Ovary (tissue), 9 donors: ENCODE data around the gene KDM2A. TPM values are rescaled to one million over a fixed set of nuclear protein-coding genes. Genes with fewer than 3 reads are reported as not detected.

Experiments
- DNase-seq, 5 donors: peaks; one replicate each; pipeline ENCODE4 v3.0.0-alpha.2; 2019 to 2020
- H3K27ac ChIP-seq, 2 donors: fragments of 200-600 bp; one replicate each; pipeline versions ENCODE4 v1.5.1 to v1.8.0; 2019 to 2022
- H3K27me3 ChIP-seq: fragments of 200-600 bp; one replicate; pipeline ENCODE4 v1.8.0; 2022
- H3K36me3 ChIP-seq: fragments of 200-600 bp; sonication (generic); one replicate; pipeline ENCODE4 v1.5.1; 2019
- H3K4me1 ChIP-seq: one replicate; pipeline ENCODE4 v1.8.1; 2013; ENCODE audit warnings: mild to moderate bottlenecking, moderate library complexity; ENCODE audit not compliant: insufficient read depth
- H3K4me3 ChIP-seq: fragments of 200-600 bp; sonication (generic); one replicate; pipeline ENCODE4 v1.5.1; 2017
- H3K9me3 ChIP-seq, 2 donors: fragments of 200-600 bp in 1 of 2; sonication (generic) in 1 of 2; one replicate each; pipeline versions ENCODE4 v1.5.1 to v1.8.1; 2013 to 2019; ENCODE audit warnings: mild to moderate bottlenecking in 1 of 2, moderate library complexity in 1 of 2
- EP300 ChIP-seq: sonication (generic); formaldehyde crosslinking; IDR thresholded peaks from one replicate; pipeline ENCODE4 v1.6.1; 2017; ENCODE audit warnings: antibody characterized with exemption
- POLR2A ChIP-seq: fragments of 450-650 bp; IDR thresholded peaks from one replicate; pipeline ENCODE4 v1.6.1; 2017; ENCODE audit warnings: antibody characterized with exemption, mild to moderate bottlenecking, moderate library complexity
- WGBS, 3 donors: extraction: QIAGEN DNeasy Blood & Tissue Kit in 1 of 3; methylation state at CpG; one replicate each; pipeline versions ENCODE4 v1.1.5 to v1.1.7; 2013 to 2017; 5-methylcytosine and 5-hydroxymethylcytosine counted together
- intact Hi-C, 4 donors: fragments of 100-400 bp; cut with DNase I; formaldehyde crosslinking; loops; one replicate each; pipeline versions ENCODE4 v1.11.0 to v1.15.1; 2022 to 2023
- polyA plus RNA-seq, 2 donors: library from polyadenylated mRNA; stranded (reverse); fragments of 200-250 nt in 1 of 2; fragments of 350-450 nt in 1 of 2; fragmentation: Illumina TruSeq in 1 of 2; extraction: RNeasy Lipid Tissue Mini Kit (QIAGEN cat#74804) in 1 of 2; gene quantifications; one replicate each; pipeline ENCODE4 v1.2.3, GENCODE V29; 2013 to 2014
- total RNA-seq, 7 donors: library from RNA; depleted of rRNA in 2 of 7; stranded (reverse); fragments of >200 nt in 2 of 7; fragmentation: NEBNext Ultra II Directional in 3 of 7; extraction: Animal tissue kit (Norgen Biotek cat#: 25700) in 3 of 7; gene quantifications; one replicate each; pipeline versions ENCODE4 v1.1.0 to v1.2.4, GENCODE V29; 2016 to 2023
- TF ChIP-seq, protein P1 (sequence below), 3 donors: fragments of 450-650 bp in 2 of 3; fragments of 200-600 bp in 1 of 3; IDR thresholded peaks; one replicate each; pipeline versions ENCODE4 v1.5.1 to v1.8.0; 2016 to 2022; ENCODE audit warnings: antibody characterized with exemption in 3 of 3, mild to moderate bottlenecking in 1 of 3
- donor health status: DM: no; HTN: no; CAD: no; lungs with moderate emphysema.
- donor health status: DM: no; HTN: no; CAD: no.
- donor health status: Bipolar disorder and iron deficiency.
- donor health status: DM: yes; HTN: yes; CAD: no.
- donor health status: DM: no; HTN: no; CAD: no.
- donor health status: DM: yes; HTN: yes; CAD: no.

Gene KDM2A
- total and polyA plus RNA-seq, 9 donors = 33.5 to 76.9 (median 53.0) TPM

DNA sequence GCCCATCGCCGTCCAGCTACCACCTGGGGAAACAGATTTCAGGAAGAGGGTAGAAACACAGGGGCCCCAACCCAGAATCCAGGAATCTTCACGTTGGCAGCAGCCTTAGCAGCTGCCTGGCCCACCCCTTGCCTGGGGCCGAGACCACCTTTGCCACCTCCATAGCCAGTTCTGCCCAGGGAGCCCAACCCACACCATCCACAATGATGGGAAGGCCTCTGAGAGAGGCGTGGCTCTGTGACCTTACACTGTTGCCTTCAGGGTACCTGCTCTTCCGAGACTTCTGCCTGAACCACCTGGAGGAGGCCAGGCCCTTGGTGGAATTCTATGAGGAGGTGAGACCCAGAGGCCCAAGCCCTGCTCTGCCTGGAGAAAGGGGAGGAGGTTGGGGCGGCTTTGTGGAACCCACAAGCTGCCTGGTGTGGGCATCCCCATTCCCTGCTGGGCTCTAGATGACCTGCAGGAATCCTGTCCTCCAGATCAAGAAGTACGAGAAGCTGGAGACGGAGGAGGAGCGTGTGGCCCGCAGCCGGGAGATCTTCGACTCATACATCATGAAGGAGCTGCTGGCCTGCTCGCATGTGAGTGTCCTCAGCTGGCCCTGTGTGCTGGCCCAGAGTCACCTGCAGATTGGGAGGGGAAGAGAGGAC is 160.0 kb downstream of the KDM2A start:
- no peaks in the 10 kb centered on the region for H3K27me3 ChIP-seq
- peak in 2 of 5 donors; percentile 18 to 29 for DNase-seq
- H3K36me3 ChIP-seq = no peaks in the 10 kb centered on the region
- no peak for TF ChIP-seq POLR2A
- no peak for TF ChIP-seq EP300
- TF ChIP-seq, protein P1, sequence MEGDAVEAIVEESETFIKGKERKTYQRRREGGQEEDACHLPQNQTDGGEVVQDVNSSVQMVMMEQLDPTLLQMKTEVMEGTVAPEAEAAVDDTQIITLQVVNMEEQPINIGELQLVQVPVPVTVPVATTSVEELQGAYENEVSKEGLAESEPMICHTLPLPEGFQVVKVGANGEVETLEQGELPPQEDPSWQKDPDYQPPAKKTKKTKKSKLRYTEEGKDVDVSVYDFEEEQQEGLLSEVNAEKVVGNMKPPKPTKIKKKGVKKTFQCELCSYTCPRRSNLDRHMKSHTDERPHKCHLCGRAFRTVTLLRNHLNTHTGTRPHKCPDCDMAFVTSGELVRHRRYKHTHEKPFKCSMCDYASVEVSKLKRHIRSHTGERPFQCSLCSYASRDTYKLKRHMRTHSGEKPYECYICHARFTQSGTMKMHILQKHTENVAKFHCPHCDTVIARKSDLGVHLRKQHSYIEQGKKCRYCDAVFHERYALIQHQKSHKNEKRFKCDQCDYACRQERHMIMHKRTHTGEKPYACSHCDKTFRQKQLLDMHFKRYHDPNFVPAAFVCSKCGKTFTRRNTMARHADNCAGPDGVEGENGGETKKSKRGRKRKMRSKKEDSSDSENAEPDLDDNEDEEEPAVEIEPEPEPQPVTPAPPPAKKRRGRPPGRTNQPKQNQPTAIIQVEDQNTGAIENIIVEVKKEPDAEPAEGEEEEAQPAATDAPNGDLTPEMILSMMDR (IDR thresholded peaks at IDR 0.05) = no peak
- H3K4me1 ChIP-seq = peaks cover 38% of the 10 kb centered on the region
- no peak overlapping the region for H3K4me3 ChIP-seq
- no peaks in the 10 kb centered on the region for H3K9me3 ChIP-seq
- peak overlapping the region in 1 of 2 donors; percentile 81 for H3K27ac ChIP-seq
- intact Hi-C loops = loop anchor here in 1 of 4 donors (10.0 kb wide), 1 partner anchor 116 kb away; the partner anchor contains the start of gene RAD9A
- 85 to 90% (median 88%) methylated on average over 14 of the region's 14 CpGs for WGBS, 3 donors

DNA sequence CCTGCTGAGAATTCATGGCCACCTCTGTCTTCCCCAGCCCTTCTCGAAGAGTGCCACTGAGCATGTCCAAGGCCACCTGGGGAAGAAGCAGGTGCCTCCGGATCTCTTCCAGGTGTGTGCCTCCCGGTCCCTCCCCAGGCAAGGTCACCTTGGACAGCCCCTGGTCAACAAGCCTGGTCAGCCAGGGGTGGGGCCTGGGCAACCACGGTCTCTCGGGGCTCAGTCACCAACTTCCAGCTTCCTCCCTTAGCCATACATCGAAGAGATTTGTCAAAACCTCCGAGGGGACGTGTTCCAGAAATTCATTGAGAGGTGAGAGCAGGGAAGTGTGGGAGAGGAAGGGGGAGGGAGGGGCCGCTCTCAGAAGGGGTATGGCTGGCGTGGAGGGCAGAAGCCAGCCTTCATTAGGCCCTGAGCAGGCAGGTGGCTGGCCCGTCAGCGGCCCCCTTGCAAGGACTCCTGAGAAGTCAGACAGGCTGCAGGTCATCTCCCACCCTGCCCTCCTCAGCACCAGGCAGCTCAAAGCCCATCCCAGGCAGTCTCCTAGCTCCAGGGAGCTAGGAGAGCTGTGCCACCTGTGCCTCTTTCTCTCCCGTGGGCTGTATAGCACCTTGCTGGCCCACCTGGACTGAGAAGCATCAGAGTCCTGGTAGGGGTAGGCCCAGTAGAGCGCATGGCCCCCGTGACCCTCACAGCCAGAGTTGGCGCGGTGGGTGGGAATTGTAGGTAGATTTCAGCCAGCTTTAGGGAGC is 160.7 kb downstream of the KDM2A start:
- H3K27ac ChIP-seq = no peak overlapping the region

DNA sequence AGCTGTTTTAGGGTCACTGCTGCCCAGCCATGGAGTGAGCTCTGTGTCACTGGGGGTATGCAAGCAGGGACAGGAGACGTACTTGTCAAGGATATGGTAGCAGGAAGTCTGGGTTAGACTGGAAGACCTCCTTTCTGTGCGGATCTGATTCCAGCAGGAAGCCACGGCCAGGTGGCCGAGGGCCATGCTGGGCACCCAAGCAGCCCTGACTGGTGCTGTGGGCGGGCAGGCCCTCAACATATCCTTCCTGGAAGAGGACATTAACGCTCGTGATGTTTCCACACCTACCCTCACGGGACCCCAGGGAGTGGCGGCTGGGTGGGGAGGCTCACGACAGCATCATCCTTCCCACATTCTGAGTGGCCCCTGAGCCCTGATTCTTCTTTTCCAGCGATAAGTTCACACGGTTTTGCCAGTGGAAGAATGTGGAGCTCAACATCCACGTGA is 161.3 kb downstream of the KDM2A start:
- Histone ChIP-seq H3K27ac (no peak overlapping the region), H3K4me3 (no peak overlapping the region), H3K36me3 (no peaks in the 10 kb centered on the region), H3K4me1 (peaks cover 28% of the 10 kb centered on the region), H3K9me3 (no peaks in the 10 kb centered on the region), H3K27me3 (no peaks in the 10 kb centered on the region)
- intact Hi-C loops = no loop called here
- TF ChIP-seq EP300 = no peak
- TF ChIP-seq, protein P1 (IDR thresholded peaks at IDR 0.05) = no peak
- peak in 2 of 5 donors; percentile 16 to 19 for DNase-seq
- 83 to 89% (median 86%) methylated on average over 10 to 13 of the region's 13 CpGs for WGBS, 3 donors

More for the DNA sequence above, 160.7 kb downstream of the KDM2A start:
- peak in 2 of 5 donors; percentile 21 to 29 for DNase-seq
- no peaks in the 10 kb centered on the region for H3K9me3 ChIP-seq
- no peak overlapping the region for H3K4me3 ChIP-seq
- TF ChIP-seq POLR2A (no peak), EP300 (no peak)
- TF ChIP-seq, protein P1 (IDR thresholded peaks at IDR 0.05) = no peak
- H3K27me3 ChIP-seq = no peaks in the 10 kb centered on the region
- H3K4me1 ChIP-seq = peaks cover 34% of the 10 kb centered on the region
- no peaks in the 10 kb centered on the region for H3K36me3 ChIP-seq
- intact Hi-C loops = loop anchor here in 1 of 4 donors (10.0 kb wide), 1 partner anchor 115 kb away; the partner anchor contains the start of gene RAD9A
- 83 to 92% (median 88%) methylated on average over 17 of the region's 17 CpGs for WGBS, 3 donors

DNA sequence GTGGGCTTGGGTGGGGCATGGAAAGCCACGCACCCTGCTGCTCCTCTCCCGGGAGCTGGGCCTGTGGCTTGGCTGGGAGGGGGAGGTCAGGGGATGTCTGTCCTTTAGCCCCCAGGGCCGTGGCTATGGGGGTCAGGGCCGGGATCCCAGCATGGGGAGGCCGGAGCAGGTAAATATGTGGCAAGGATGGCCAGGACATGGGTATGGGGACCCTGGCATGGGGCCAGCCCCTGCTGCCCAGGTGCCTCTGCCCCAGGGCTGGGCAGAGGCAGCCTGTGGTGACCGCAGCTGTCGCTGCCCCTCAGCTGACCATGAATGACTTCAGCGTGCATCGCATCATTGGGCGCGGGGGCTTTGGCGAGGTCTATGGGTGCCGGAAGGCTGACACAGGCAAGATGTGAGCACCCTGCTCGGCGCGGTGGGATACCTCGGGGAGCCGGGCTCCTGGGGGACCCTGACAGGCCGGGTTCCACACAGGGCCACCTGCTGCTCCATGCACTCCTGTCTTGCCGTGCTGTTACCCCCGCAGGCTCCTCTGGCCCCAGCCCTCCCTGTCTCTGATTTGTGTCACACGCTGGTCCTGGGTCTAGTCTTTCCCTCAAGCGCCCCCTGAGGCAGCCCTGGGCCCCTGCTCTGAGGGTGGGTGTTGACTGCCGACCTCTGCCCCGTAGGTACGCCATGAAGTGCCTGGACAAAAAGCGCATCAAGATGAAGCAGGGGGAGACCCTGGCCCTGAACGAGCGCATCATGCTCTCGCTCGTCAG is 161.9 kb downstream of the KDM2A start:
- Histone ChIP-seq H3K4me3 (no peak overlapping the region), H3K27me3 (no peaks in the 10 kb centered on the region), H3K27ac (no peak overlapping the region), H3K36me3 (no peaks in the 10 kb centered on the region), H3K4me1 (peaks cover 23% of the 10 kb centered on the region), H3K9me3 (no peaks in the 10 kb centered on the region)
- intact Hi-C loops = no loop called here
- TF ChIP-seq, protein P1 (IDR thresholded peaks at IDR 0.05) = no peak
- no peak for TF ChIP-seq POLR2A
- no peak for TF ChIP-seq EP300
- peak in 2 of 5 donors; percentile 32 to 42 for DNase-seq
- 89 to 90% (median 90%) methylated on average over 28 to 31 of the region's 31 CpGs for WGBS, 3 donors
